SK-N-SH treated with all-trans-retinoic acid at 6 μM for 48 hours (cell line): ENCODE measurements around the gene CDK6.

Experiments used
- ATAC-seq: fragments of 200-7000 bp; cut with Tn5 transposase; 3 replicates; pipeline ENCODE4 v1.9.1; 2020; ENCODE audit warnings: mild to moderate bottlenecking, moderate library complexity
- ARNTL ChIP-seq: fragments of 450-650 bp; formaldehyde crosslinking; IDR thresholded peaks from 2 replicates; pipeline ENCODE4 v1.5.0; 2020; ENCODE audit warnings: low read depth, mild to moderate bottlenecking, moderate library complexity, borderline replicate concordance
- BACH2 ChIP-seq: fragments of 250-450 bp; sonication (Bioruptor Pico); IDR thresholded peaks from 2 replicates; pipeline ENCODE4 v1.9.0; 2021; ENCODE audit warnings: mild to moderate bottlenecking, borderline replicate concordance
- CREB5 ChIP-seq: fragments of 250-450 bp; sonication (Bioruptor Pico); IDR thresholded peaks from 2 replicates; pipeline ENCODE4 v1.5.1; 2020; ENCODE audit warnings: low read depth, mild to moderate bottlenecking, moderate library complexity
- CSDC2 ChIP-seq: fragments of 250-450 bp; sonication (Bioruptor Pico); IDR thresholded peaks from 2 replicates; pipeline ENCODE4 v1.5.0; 2020; ENCODE audit warnings: mild to moderate bottlenecking, moderate library complexity
- CSRNP3 ChIP-seq: fragments of 250-450 bp; sonication (Bioruptor Pico); IDR thresholded peaks from 2 replicates; pipeline ENCODE4 v1.5.1; 2021; ENCODE audit warnings: mild to moderate bottlenecking, moderate library complexity
- GLIS3 ChIP-seq: fragments of 250-450 bp; sonication (Bioruptor Pico); IDR thresholded peaks from 2 replicates; pipeline ENCODE4 v1.5.0; 2020; ENCODE audit warnings: mild to moderate bottlenecking, moderate library complexity
- ISL1 ChIP-seq: fragments of 250-450 bp; sonication (Bioruptor Pico); IDR thresholded peaks from 2 replicates; pipeline ENCODE4 v2.1.2; 2022; ENCODE audit warnings: mild to moderate bottlenecking, moderate library complexity
- OSR1 ChIP-seq: fragments of 250-450 bp; sonication (Bioruptor Pico); IDR thresholded peaks from 2 replicates; pipeline ENCODE4 v1.8.0; 2022; ENCODE audit warnings: moderate library complexity, mild to moderate bottlenecking, inconsistent platforms
- PATZ1 ChIP-seq: fragments of 250-450 bp; sonication (Bioruptor Pico); IDR thresholded peaks from 2 replicates; pipeline ENCODE4 v1.8.0; 2020; ENCODE audit warnings: mild to moderate bottlenecking, moderate library complexity, borderline replicate concordance
- POU6F1 ChIP-seq: fragments of 250-450 bp; sonication (Bioruptor Pico); IDR thresholded peaks from 2 replicates; pipeline ENCODE4 v1.8.0; 2021; ENCODE audit warnings: low read depth, mild to moderate bottlenecking, moderate library complexity, borderline replicate concordance
- PPARA ChIP-seq: fragments of 250-450 bp; sonication (Bioruptor Pico); IDR thresholded peaks from 2 replicates; pipeline ENCODE4 v1.5.0; 2020; ENCODE audit warnings: mild to moderate bottlenecking, borderline replicate concordance
- RARB ChIP-seq: fragments of 250-450 bp; sonication (Bioruptor Pico); IDR thresholded peaks from 2 replicates; pipeline ENCODE4 v1.8.0; 2021; ENCODE audit warnings: mild to moderate bottlenecking, moderate library complexity
- SNAI2 ChIP-seq: fragments of 250-450 bp; sonication (Bioruptor Pico); IDR thresholded peaks from 2 replicates; pipeline ENCODE4 v1.5.0; 2020; ENCODE audit warnings: mild to moderate bottlenecking, moderate library complexity
- TCF4 ChIP-seq: fragments of 250-450 bp; sonication (Bioruptor Pico); IDR thresholded peaks from 2 replicates; pipeline ENCODE4 v1.8.0; 2021; ENCODE audit warnings: mild to moderate bottlenecking, moderate library complexity, borderline replicate concordance
- TOX ChIP-seq: fragments of 250-450 bp; sonication (Bioruptor Pico); IDR thresholded peaks from 2 replicates; pipeline ENCODE4 v1.8.0; 2021; ENCODE audit warnings: mild to moderate bottlenecking, moderate library complexity, borderline replicate concordance
- TSHZ2 ChIP-seq: fragments of 250-450 bp; sonication (Bioruptor Pico); IDR thresholded peaks from 2 replicates; pipeline ENCODE4 v1.5.0; 2020; ENCODE audit warnings: mild to moderate bottlenecking, moderate library complexity
- ZC3H10 ChIP-seq: fragments of 250-450 bp; sonication (Bioruptor Pico); IDR thresholded peaks from 2 replicates; pipeline ENCODE4 v1.5.1; 2021; ENCODE audit warnings: mild to moderate bottlenecking, moderate library complexity
- ZFP3 ChIP-seq: fragments of 250-450 bp; sonication (Bioruptor Pico); IDR thresholded peaks from 2 replicates; pipeline ENCODE4 v1.5.0; 2020; ENCODE audit warnings: mild to moderate bottlenecking, moderate library complexity
- ZFP30 ChIP-seq: fragments of 450-650 bp; formaldehyde crosslinking; IDR thresholded peaks from 2 replicates; pipeline ENCODE4 v1.5.0; 2022; ENCODE audit warnings: mild to moderate bottlenecking, moderate library complexity
- ZNF565 ChIP-seq: fragments of 450-650 bp; formaldehyde crosslinking; conservative IDR thresholded peaks from 2 replicates; pipeline ENCODE4 v1.5.0; 2020; ENCODE audit warnings: low read depth, mild to moderate bottlenecking, moderate library complexity

The CDK6 gene

GRCh38 chr7:92843034-92843760 lies 6.8 kb upstream of the CDK6 start:
- TF ChIP-seq ZFP30 (CRISPR knock-in tag) = no peak
- no peak for TF ChIP-seq TOX
- TF ChIP-seq PATZ1 (CRISPR knock-in tag) = no peak
- no peak for TF ChIP-seq ISL1 (CRISPR knock-in tag)
- ATAC-seq = peak; percentile 76

GRCh38 chr7:92841192-92841591 lies 4.8 kb upstream of the CDK6 start:
- TF ChIP-seq CSDC2 (no peak), TCF4 (no peak), TOX (no peak), ZFP30 (CRISPR knock-in tag) (no peak), ZC3H10 (no peak), POU6F1 (CRISPR knock-in tag) (no peak), PPARA (CRISPR knock-in tag) (no peak), PATZ1 (CRISPR knock-in tag) (no peak), ISL1 (CRISPR knock-in tag) (no peak), ZFP3 (CRISPR knock-in tag) (no peak), SNAI2 (CRISPR knock-in tag) (no peak), RARB (CRISPR knock-in tag) (no peak), ZNF565 (CRISPR knock-in tag) (no peak), ARNTL (CRISPR knock-in tag) (no peak), TSHZ2 (CRISPR knock-in tag) (no peak), BACH2 (no peak), OSR1 (CRISPR knock-in tag) (no peak), CREB5 (CRISPR knock-in tag) (no peak), GLIS3 (CRISPR knock-in tag) (no peak), CSRNP3 (CRISPR knock-in tag) (no peak)
- TF ChIP-seq, all 23 proteins: peak for 0
- no peak for ATAC-seq
